GM18505 (cell line): ENCODE results near the gene NAT8L.

Source experiments
- ATAC-seq: cut with Tn5 transposase; IDR thresholded peaks from one replicate; pipeline ENCODE4 v1.9.1; 2021; ENCODE audit not compliant: unreplicated experiment
- POLR2A ChIP-seq: IDR thresholded peaks from 4 replicates; pipeline ENCODE4 v1.6.1; 2011; ENCODE audit warnings: borderline replicate concordance; ENCODE audit not compliant: insufficient read depth, insufficient read length; ENCODE audit errors: extremely low read depth

The NAT8L gene

GRCh38 chr4:2048831-2049230, 10.3 kb upstream of the NAT8L start:
- TF ChIP-seq POLR2A: no peak
- no peak for ATAC-seq

DNA sequence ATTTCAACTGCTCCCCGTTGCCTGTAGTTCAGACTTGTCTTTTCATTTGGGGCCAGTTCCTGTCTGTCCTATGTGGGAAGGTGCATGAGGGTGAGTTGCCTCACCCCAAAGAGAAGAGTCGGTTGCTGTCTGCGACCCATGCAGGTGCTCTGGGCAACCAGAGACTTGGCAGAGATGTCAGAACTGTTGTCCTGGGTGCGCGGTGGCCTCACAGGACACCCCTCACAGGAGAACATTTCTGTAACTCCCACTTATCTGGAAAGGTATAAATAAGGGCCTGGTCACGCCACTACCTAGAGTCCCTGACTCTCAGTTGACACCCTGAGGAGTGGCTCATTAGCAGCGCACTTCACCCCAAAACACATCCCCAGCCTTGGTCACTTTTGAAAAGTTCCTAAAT, 9.7 kb upstream of the NAT8L start:
- no peak for ATAC-seq
- no peak for TF ChIP-seq POLR2A

DNA sequence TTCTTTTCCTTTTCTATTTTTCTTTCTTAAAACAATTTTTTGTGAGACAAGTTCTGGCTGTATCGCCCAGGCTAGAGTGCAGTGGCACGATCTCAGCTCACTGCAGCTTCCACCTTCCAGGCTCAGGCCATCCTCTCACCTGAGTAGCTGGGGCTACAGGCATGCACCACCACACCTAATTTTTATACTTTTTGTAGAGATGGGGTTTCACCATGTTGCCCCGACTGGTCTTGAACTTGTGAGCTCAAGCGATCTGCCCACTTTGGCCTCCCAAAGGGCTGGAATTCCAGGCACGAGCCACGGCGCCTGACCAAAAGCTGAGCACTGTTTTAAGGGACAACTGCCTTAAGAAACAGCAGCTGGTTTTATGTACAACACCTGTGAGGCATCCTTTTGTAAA, 9.3 kb upstream of the NAT8L start:
- TF ChIP-seq POLR2A: no peak
- no peak for ATAC-seq

DNA sequence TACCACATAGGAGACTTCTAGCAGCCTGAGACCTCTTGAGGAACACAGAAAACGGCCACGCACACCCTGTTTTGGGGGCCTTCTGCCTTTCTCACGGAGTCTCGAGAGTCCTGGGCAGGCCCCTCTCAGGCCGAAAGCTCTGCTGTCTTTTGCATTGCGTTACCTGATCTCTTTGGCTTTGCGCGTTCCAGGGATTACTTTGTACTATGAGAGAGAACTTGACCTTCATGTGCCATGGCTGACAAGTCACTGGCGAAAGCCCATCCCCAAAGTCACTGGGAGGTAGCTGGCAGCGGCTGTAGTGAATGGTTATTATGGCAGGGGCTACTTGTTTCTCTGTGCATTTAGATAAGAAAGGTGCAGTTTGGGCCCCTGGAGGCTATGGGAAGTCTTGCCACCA, 8.0 kb upstream of the NAT8L start:
- TF ChIP-seq POLR2A: no peak
- no peak for ATAC-seq

GRCh38 chr4:2054217-2054616, 4.9 kb upstream of the NAT8L start:
- no peak for TF ChIP-seq POLR2A
- no peak for ATAC-seq

DNA sequence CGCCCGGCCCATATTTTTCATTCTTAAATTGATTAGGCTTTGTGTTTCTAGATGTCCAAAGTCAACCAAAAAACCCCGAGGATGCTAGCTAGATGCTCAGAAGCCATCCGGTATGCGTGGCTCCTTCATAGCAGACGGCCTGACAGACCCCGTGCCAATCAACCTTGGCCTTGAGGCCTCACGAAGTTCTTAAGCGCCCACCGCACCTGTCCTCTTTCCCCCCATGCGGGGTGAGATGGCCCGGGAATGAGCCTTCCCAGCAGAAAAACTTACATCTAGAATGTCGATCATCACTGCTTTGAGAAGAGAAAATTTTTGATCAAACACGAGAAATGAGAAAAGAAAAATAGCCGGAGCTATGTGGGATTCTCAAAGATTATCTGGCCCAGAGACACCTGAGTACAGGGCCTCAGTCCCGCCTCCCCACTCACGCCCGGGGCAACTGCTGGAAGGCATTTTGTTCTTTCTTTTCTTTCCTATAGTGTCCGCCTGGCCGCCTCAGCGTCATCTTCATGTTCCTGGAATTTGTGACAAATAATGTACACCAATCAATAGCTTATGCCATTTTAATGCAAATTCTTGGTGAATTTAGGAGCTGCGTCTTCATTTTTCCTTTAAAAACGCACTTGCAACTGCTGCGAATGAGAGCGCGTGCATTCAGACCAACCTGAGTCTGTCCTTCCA, 1.6 kb upstream of the NAT8L start:
- no peak for TF ChIP-seq POLR2A
- no peak for ATAC-seq

GRCh38 chr4:2058264-2059045, 672 bp upstream of the NAT8L start:
- TF ChIP-seq POLR2A: no peak
- no peak for ATAC-seq

DNA sequence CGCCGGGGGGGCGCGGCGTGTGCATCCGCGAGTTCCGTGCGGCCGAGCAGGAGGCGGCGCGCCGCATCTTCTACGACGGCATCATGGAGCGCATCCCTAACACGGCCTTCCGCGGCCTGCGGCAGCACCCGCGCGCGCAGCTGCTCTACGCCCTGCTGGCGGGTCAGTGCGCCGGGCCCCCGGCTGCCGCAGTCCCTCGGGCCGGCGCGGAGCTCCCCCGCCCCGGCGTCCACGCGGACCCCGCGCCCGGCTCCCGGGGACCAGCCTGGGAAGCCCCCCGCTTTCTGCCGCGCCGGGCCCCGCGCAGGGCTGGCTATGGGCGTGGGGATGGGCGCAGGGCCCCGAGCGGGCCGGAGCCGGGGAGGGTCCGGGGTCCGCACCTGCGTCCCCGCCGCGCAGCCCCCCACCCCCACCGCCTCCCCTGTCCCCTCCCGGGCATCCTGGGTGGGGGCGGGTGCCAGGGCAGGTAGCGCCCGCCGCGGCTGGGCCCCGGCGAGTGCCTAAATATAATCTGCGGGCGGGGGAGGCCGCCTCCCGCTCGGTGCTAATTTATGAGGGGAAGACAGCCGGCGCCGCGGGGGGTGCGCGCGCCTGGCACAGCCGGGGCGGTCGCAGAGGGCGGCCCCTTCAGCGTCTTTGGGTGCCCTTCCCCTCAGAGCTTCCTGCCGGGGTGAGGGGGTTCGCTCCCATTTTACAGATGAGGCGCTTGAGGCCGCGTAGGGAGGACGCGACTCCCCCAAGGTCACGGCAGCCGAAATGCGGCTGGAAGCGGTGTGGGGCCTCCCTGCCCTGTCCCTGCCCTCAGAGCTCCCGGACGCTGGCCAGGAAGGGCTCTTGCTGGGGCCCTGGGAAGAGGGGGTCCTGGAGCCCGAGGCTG, 837 bp downstream of the NAT8L start:
- no peak for ATAC-seq
- no peak for TF ChIP-seq POLR2A

- TF ChIP-seq POLR2A: no peak
- ATAC-seq: no peak
Observed at GRCh38 chr4:2060611-2061185, 1.6 kb downstream of the NAT8L start.

- no peak for ATAC-seq
- no peak for TF ChIP-seq POLR2A
Observed at GRCh38 chr4:2061186-2062131, 2.3 kb downstream of the NAT8L start.

DNA sequence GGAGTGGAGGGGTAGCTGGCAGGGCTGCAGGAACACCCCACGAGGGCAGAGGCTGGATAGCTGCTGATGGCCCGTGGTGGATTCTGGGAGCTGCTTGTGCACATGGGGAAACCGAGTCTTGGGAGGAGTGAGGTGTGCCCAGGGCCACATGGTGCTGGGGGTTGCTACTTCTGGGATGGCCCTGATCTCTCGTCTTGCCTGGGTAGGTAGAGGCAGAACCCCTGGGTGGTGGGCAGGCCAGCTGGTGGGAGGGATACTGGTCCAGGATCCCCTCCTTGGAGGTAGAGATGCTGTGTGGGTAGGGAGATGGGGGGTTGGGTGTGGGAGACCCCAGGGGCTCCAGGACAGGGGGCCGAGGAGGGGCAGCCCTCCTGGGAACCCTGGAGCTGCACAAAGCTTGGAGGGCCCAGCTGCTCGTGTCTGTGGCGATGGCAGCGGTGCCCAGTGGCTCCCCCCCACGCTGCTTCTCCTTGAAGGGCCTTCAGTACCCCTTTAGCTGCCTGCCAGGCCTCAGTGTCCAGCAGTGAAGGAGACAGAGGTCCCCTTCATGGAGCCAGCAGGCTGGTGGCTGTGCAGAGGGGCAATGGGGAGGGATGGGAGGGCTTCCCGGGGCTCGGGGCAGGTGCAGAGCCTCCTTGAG, 3.2 kb downstream of the NAT8L start:
- TF ChIP-seq POLR2A: no peak
- ATAC-seq: no peak

GRCh38 chr4:2062808-2063524, 3.8 kb downstream of the NAT8L start:
- no peak for TF ChIP-seq POLR2A
- no peak for ATAC-seq
